SHP77 (cell line): Measurements from ENCODE around the gene ZNF180.
"Not testable (repeated sequence)": the region's sequence is repeated elsewhere in the genome, so short reads cannot be mapped to it uniquely, and the experiment has no call there.

Experiments used
- DNase-seq, 2 experiments: peaks; one replicate each; lab custom pipeline; 2025; lab: John Stamatoyannopoulos, UW

Gene ZNF180

GRCh38 chr19:44498988-44499387 lies 1.3 kb downstream of the ZNF180 start:
- DNase-seq = no peak

GRCh38 chr19:44496711-44497110 lies 3.6 kb downstream of the ZNF180 start:
- DNase-seq = no peak

DNA sequence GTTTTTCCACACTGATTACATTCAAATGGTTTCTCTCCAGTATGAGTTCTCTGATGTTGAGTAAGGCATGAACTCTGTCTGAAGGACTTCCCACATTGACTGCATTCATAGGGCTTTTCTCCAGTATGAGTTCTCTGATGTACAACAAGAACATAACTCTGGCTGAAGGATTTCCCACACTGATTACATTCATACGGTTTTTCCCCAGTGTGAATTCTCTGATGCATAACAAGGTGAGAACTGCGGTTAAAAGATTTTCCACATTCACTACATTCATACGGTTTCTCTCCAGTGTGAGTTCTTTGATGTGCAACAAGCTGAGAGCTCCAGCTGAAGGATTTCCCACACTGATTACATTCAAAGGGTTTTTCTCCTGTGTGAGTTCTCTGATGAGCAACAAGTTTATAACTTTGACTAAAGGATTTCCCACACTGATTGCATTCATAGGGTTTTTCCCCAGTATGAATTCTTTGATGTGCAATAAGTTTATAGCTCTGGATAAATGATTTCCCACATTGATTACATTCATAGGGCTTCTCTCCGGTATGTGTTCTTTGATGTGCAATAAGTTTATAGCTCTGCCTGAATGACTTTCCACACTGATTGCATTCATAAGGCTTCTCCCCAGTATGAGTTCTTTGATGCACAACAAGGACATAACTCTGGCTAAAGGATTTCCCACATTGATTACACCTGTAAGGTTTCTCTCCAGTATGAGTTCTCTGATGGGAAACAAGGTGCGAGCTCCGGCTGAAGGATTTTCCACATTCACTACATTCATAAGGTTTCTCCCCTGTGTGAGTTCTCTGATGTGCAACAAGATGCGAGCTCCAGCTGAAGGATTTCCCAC lies 23.5 kb downstream of the ZNF180 start:
- DNase-seq = no peak

GRCh38 chr19:44468730-44469129 lies 31.6 kb downstream of the ZNF180 start:
- DNase-seq = not testable (repeated sequence)

- DNase-seq = not testable (repeated sequence)
Observed at GRCh38 chr19:44462600-44463286, 37.6 kb downstream of the ZNF180 start.

GRCh38 chr19:44456016-44456415 lies 44.3 kb downstream of the ZNF180 start:
- not testable (repeated sequence) for DNase-seq

GRCh38 chr19:44455100-44455499 lies 45.2 kb downstream of the ZNF180 start:
- peak in 1 of 2 experiments; percentile 2 for DNase-seq

DNA sequence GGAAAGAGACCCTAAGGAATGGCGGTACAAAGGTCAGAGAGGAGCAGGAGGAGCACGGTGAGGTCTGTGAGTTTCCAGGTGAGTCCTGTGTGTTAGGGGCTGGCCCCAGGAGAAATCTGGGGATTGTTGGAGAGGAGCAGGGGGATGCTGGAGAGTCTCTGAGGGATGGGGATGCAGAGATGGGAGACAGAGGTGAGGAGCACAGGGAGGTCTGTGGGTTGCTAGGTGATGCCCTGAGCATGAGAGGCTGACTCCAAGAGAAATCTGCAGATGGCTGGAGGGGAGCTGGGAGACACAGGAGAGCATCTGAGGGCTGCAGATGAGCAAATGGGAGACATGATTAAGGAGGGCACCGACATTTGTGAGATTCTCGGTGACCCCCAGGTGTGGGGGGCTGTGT lies 48.0 kb downstream of the ZNF180 start:
- DNase-seq = no peak

- DNase-seq = no peak
Observed at GRCh38 chr19:44451687-44452086, 48.6 kb downstream of the ZNF180 start.

DNA sequence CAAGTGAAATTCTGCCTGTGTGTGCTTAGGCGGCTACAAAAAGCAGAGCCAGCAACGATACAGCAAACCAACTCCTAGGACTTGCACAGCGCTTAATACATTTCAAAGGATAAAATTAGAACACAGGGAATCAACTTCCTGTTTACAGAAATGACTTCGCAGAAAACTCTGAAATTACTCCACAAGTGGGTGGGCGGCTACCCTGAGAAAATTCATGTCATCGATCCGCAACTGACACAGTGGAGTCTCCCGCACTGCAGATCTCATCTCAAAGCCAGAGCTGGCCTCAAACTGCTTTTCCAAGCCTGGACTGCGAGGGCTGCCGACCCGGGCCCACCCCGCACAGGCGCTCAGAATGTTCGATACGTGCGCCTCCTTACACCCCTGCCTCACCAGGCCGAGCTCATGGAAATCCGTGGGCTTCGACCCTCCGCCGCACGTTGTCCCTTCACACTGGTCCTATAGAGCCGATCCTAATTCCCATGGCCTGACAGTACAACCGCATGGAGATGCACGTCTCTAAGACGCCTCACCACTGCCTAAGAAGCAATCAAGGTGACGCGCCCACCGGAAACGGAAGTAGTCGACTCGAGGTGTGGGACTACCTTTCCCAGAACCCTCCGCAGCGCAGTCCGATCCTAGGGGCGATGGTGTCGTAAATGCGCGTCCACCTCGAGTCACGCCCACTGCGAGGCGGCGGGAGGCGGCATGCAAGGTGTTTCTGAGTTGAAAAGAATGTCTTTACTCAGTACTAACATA lies 52.2 kb downstream of the ZNF180 start, which contains the start of gene ZNF229:
TSS of gene ZNF229 (minus strand) at position 557 of the 759 bp plus-strand sequence. CDS start 5,625 bp downstream, outside the sequence.
- peak; percentile 79 to 84 for DNase-seq

DNA sequence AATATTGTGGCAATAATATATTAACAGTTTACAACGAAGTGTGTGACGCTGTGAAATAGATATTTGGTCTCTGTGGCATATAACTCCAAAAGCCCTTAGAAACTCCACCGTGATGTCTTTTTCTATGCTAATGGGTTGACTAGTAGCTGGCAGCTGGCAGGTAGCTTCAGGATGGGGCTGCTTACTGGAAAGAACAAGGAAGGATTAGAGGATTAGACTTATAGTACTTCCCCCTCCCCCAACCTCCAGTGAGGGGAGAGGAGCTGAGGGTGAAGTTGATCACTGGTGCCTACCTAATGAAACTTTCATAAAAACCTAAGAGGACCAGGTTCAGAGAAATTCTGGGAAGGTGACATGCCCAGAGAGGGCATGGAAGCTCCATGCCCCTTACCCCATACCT lies 61.9 kb downstream of the ZNF180 start:
- no peak for DNase-seq

DNA sequence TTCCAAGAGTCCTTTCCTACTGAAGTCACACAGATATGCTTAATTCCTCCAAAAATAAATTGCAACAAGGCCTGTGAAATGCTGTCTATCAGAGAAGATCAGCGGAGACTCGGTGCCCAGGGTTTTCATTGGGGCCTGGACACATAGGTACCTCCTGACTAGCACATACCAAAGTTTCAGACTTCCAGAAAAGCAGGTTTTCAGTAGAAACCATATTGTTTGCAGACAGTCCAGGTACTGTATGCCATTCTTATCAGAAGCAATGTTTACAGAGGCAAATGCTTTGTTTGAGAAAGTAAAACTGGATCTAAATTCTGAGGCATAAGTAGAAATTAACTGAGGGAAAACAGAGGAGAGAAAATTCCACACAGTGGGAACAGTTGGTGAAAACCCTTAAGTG lies 64.9 kb downstream of the ZNF180 start:
- no peak for DNase-seq

DNA sequence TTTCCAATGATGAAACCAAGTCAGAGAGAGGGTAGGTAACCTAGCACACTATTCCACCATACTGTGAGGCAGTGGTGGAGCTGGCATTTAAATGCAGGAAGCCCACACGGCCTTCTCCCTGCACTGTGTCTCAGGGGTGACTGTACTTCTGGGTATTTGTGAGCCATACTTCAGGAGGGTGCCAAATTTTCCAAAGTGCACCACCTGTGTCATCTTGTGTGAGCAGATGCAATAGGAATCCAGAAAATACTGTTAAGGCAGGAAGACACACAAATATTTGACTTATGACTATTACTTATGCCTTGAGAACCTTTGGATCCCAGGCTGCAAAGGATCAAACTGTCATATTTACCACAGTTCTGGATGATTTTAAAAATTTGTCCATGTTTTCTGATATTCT lies 69.4 kb downstream of the ZNF180 start:
- DNase-seq = no peak
